MCF 10A (cell line): Measurements from ENCODE around the gene TRMT112. TPM values are rescaled to one million over a fixed set of nuclear protein-coding genes. Genes with fewer than 3 reads are reported as not detected.
A peak's percentile ranks its signal among the peaks of the same experiment; 100 is the strongest.

ENCODE experiments used
- BruUV-seq: library from RNA; stranded (reverse); fragments of 400-500 nt; replicated peaks from 2 replicates; lab custom pipeline; 2021; lab: Mats Ljungman, UMichigan
- CTCF ChIA-PET: fragments of 300-600 bp; sonication (Branson Sonifier 250); formaldehyde crosslinking; extraction: SDS; loops from one replicate; lab custom pipeline; 2021; ENCODE audit warnings: antibody characterized with exemption, inconsistent platforms; lab: Yijun Ruan, JAX
- POLR2A ChIA-PET: fragments of 300-600, 350-650 bp; sonication (Branson Sonifier 250); formaldehyde crosslinking; extraction: SDS; loops from one replicate; lab custom pipeline; 2020; ENCODE audit warnings: antibody characterized with exemption, inconsistent platforms; lab: Yijun Ruan, JAX
- DNase-seq: peaks from one replicate; pipeline ENCODE4 v3.0.0-alpha.2; 2018; ENCODE audit not compliant: unreplicated experiment
- H3K27ac Mint-ChIP-seq: one replicate; pipeline ENCODE4 v1.8.0; 2022; ENCODE audit warnings: mild to moderate bottlenecking, low read depth, mixed read lengths; ENCODE audit not compliant: unreplicated experiment
- H3K27me3 Mint-ChIP-seq: one replicate; pipeline ENCODE4 v1.8.0; 2022; ENCODE audit warnings: mixed read lengths; ENCODE audit not compliant: insufficient read depth, unreplicated experiment
- H3K36me3 Mint-ChIP-seq: one replicate; pipeline ENCODE4 v1.8.0; 2022; ENCODE audit warnings: mild to moderate bottlenecking, moderate library complexity, mixed read lengths; ENCODE audit not compliant: insufficient read depth, unreplicated experiment
- H3K4me1 Mint-ChIP-seq: one replicate; pipeline ENCODE4 v1.8.0; 2022; ENCODE audit warnings: mixed read lengths; ENCODE audit not compliant: insufficient read depth, unreplicated experiment
- H3K4me3 Mint-ChIP-seq: one replicate; pipeline ENCODE4 v1.8.0; 2022; ENCODE audit warnings: mild to moderate bottlenecking, moderate library complexity, mixed read lengths; ENCODE audit not compliant: unreplicated experiment
- H3K9me3 Mint-ChIP-seq: one replicate; pipeline ENCODE4 v1.8.0; 2022; ENCODE audit warnings: mixed read lengths; ENCODE audit not compliant: unreplicated experiment
- CTCF ChIP-seq: fragments of 200-600 bp; IDR thresholded peaks from one replicate; pipeline ENCODE4 v1.8.0; 2022; ENCODE audit warnings: antibody characterized with exemption, mild to moderate bottlenecking; ENCODE audit not compliant: unreplicated experiment
- intact Hi-C: fragments of 100-400 bp; cut with micrococcal nuclease; formaldehyde crosslinking; loops from 2 replicates; pipeline ENCODE4 v1.14.1; 2022
- total RNA-seq: library from RNA; stranded (reverse); gene quantifications from 2 replicates; pipeline ENCODE4 v1.2.3, GENCODE V29; 2022

The TRMT112 gene
- total RNA-seq, 1 experiment from 2014 or later: 284 TPM

GRCh38 chr11:64359712-64360445 lies 42.5 kb upstream of the TRMT112 start:
- no peaks in the 10 kb centered on the region for H3K9me3 Mint-ChIP-seq
- H3K27ac Mint-ChIP-seq: peak overlapping the region; percentile 8

GRCh38 chr11:64358907-64359711 lies 41.8 kb upstream of the TRMT112 start, which contains the start of gene RPS6KA4:
Gene RPS6KA4 (plus strand): TSS chr11:64359162. CDS start chr11:64359236, 74 bp downstream.
- Mint-ChIP-seq H3K4me3 (peak within 1 kb of the TSS; percentile 82), H3K27ac (peak within 1 kb of the TSS; percentile 8), H3K27me3 (no peaks in the 10 kb centered on the region), H3K9me3 (no peaks in the 10 kb centered on the region), H3K4me1 (peaks cover 35% of the 10 kb centered on the region), H3K36me3 (peaks cover 27% of the 10 kb centered on the region)
- POLR2A ChIA-PET: interaction anchor here (0.8 to 2.9 kb wide), 8 partner anchors 10 to 186 kb away, joined by 3 to 33 read pairs (median 5); partner anchors contain the start of genes PPP1R14B, PRDX5 and TRMT112
- TF ChIP-seq CTCF: no peak
- intact Hi-C loops: loop anchor here (5.0 kb wide), 2 partner anchors 107 to 293 kb away; partner anchors contain the start of gene PLCB3
- TSS peak; percentile 24 for BruUV-seq
- DNase-seq: peak; percentile 58
- CTCF ChIA-PET: interaction anchor here (0.6 to 8.8 kb wide), 12 partner anchors 11 to 1841 kb away, joined by 3 to 148 read pairs (median 4); partner anchors contain the start of genes PRDX5 and TRMT112

More at GRCh38 chr11:64359712-64360445, 42.5 kb upstream of the TRMT112 start:
- ChIA-PET CTCF (interaction anchor here (0.6 to 8.4 kb wide), 10 partner anchors 27 to 1840 kb away, joined by 3 to 148 read pairs (median 4); partner anchors contain the start of genes PRDX5 and TRMT112), POLR2A (interaction anchor here (0.6 to 2.9 kb wide), 10 partner anchors 11 to 556 kb away, joined by 3 to 33 read pairs (median 4); partner anchors contain the start of genes PPP1R14B, PRDX5 and TRMT112)
- peaks cover 32% of the 10 kb centered on the region for H3K36me3 Mint-ChIP-seq
- peaks cover 33% of the 10 kb centered on the region for H3K4me1 Mint-ChIP-seq
- H3K27me3 Mint-ChIP-seq: no peaks in the 10 kb centered on the region
- BruUV-seq: no TSS peak
- no peak for TF ChIP-seq CTCF
- intact Hi-C loops: loop anchor here (5.0 kb wide), 2 partner anchors 108 to 292 kb away; partner anchors contain the start of gene PLCB3
- H3K4me3 Mint-ChIP-seq: peak overlapping the region; percentile 82
- DNase-seq: no peak

GRCh38 chr11:64358536-64358906 lies 41.2 kb upstream of the TRMT112 start:
- BruUV-seq: no TSS peak
- DNase-seq: no peak
- TF ChIP-seq CTCF: no peak
- no peaks in the 10 kb centered on the region for H3K27me3 Mint-ChIP-seq
- peaks cover 26% of the 10 kb centered on the region for H3K36me3 Mint-ChIP-seq
- no peak overlapping the region for H3K27ac Mint-ChIP-seq
- ChIA-PET CTCF (interaction anchor here (0.9 to 8.8 kb wide), 5 partner anchors 10 to 294 kb away, joined by 4 to 148 read pairs (median 17); partner anchors contain the start of genes PRDX5 and TRMT112), POLR2A (interaction anchor here (1.0 to 2.9 kb wide), 6 partner anchors 12 to 89 kb away, joined by 3 to 33 read pairs (median 4); partner anchors contain the start of genes ESRRA, PRDX5 and TRMT112)
- peaks cover 35% of the 10 kb centered on the region for H3K4me1 Mint-ChIP-seq
- peak overlapping the region; percentile 82 for H3K4me3 Mint-ChIP-seq
- no peaks in the 10 kb centered on the region for H3K9me3 Mint-ChIP-seq
- intact Hi-C loops: loop anchor here (5.0 kb wide), 2 partner anchors 106 to 294 kb away; partner anchors contain the start of gene PLCB3
